Measurements from ENCODE around the gene ZSCAN21.
A peak's percentile ranks its signal among the peaks of the same experiment; 100 is the strongest.
"Not testable (repeated sequence)": the region's sequence is repeated elsewhere in the genome, so short reads cannot be mapped to it uniquely, and the experiment has no call there.

The ZSCAN21 gene

GRCh38 chr7:100049441-100050291, at the start of gene ZSCAN21:
TSS of gene ZSCAN21 (plus strand) at chr7:100049774. CDS start at chr7:100057007, 7,233 bp downstream.
- DNase-seq (ENCODE audit: low read depth in 2 of 2): peak; percentile 61 to 65

- no peak for DNase-seq (ENCODE audit: low read depth in 2 of 2)
Measured at GRCh38 chr7:100000239-100000638, 49.3 kb upstream of the ZSCAN21 start.

- no peak for DNase-seq (ENCODE audit: low read depth in 2 of 2)
Measured at GRCh38 chr7:100003711-100004661, 45.6 kb upstream of the ZSCAN21 start.

- DNase-seq (ENCODE audit: low read depth in 2 of 2): no peak
Measured at GRCh38 chr7:100007887-100008286, 41.7 kb upstream of the ZSCAN21 start.

GRCh38 chr7:100008525-100008924, 41.0 kb upstream of the ZSCAN21 start:
- DNase-seq (ENCODE audit: low read depth in 2 of 2): no peak

GRCh38 chr7:100009952-100010351, 39.6 kb upstream of the ZSCAN21 start:
- not testable (repeated sequence) for DNase-seq (ENCODE audit: low read depth in 2 of 2)

- no peak for DNase-seq (ENCODE audit: low read depth in 2 of 2)
Measured at GRCh38 chr7:100010901-100011300, 38.7 kb upstream of the ZSCAN21 start.

GRCh38 chr7:100011516-100011915, 38.1 kb upstream of the ZSCAN21 start:
- no peak for DNase-seq (ENCODE audit: low read depth in 2 of 2)

GRCh38 chr7:100012385-100013327, 36.9 kb upstream of the ZSCAN21 start:
- DNase-seq (ENCODE audit: low read depth in 2 of 2): not testable (repeated sequence)

- DNase-seq (ENCODE audit: low read depth in 2 of 2): no peak
Measured at GRCh38 chr7:100013328-100013676, 36.3 kb upstream of the ZSCAN21 start.

- peak; percentile 83 for DNase-seq (ENCODE audit: low read depth in 2 of 2)
Measured at GRCh38 chr7:100015232-100016214, 34.1 kb upstream of the ZSCAN21 start, which contains the start of gene ZKSCAN1. TSS of gene ZKSCAN1 (plus strand) at chr7:100015596. CDS start at chr7:100023507, 7,911 bp downstream.

- DNase-seq (ENCODE audit: low read depth in 2 of 2): no peak
Measured at GRCh38 chr7:100016215-100016901, 33.2 kb upstream of the ZSCAN21 start.

- DNase-seq (ENCODE audit: low read depth in 2 of 2): no peak
Measured at GRCh38 chr7:100017300-100017699, 32.3 kb upstream of the ZSCAN21 start.

- DNase-seq (ENCODE audit: low read depth in 2 of 2): no peak
Measured at GRCh38 chr7:100017875-100018274, 31.7 kb upstream of the ZSCAN21 start.

GRCh38 chr7:100019908-100020307, 29.7 kb upstream of the ZSCAN21 start:
- no peak for DNase-seq (ENCODE audit: low read depth in 2 of 2)

GRCh38 chr7:100021297-100021696, 28.3 kb upstream of the ZSCAN21 start:
- DNase-seq (ENCODE audit: low read depth in 2 of 2): no peak

- no peak for DNase-seq (ENCODE audit: low read depth in 2 of 2)
Measured at GRCh38 chr7:100022621-100023020, 27.0 kb upstream of the ZSCAN21 start.

GRCh38 chr7:100023526-100023925, 26.0 kb upstream of the ZSCAN21 start:
- DNase-seq (ENCODE audit: low read depth in 2 of 2): no peak

- DNase-seq (ENCODE audit: low read depth in 2 of 2): no peak
Measured at GRCh38 chr7:100024020-100024619, 25.5 kb upstream of the ZSCAN21 start.
